Measurements from ENCODE around the gene LRP5.
"Not testable (repeated sequence)": the region's sequence is repeated elsewhere in the genome, so short reads cannot be mapped to it uniquely, and the experiment has no call there.

The LRP5 gene

GRCh38 chr11:68446046-68446725, 133.8 kb downstream of the LRP5 start:
- no peak for DNase-seq

- DNase-seq, result peak; percentile 48 to 56
Observed at GRCh38 chr11:68447015-68447801, 134.8 kb downstream of the LRP5 start.

- not testable (repeated sequence) for DNase-seq
Observed at GRCh38 chr11:68447914-68448313, 135.5 kb downstream of the LRP5 start.

- no peak for DNase-seq
Observed at GRCh38 chr11:68448604-68449011, 136.2 kb downstream of the LRP5 start.

GRCh38 chr11:68449951-68450350, 137.6 kb downstream of the LRP5 start:
- no peak for DNase-seq

- DNase-seq, result no peak
Observed at GRCh38 chr11:68450711-68451110, 138.3 kb downstream of the LRP5 start.

- no peak for DNase-seq
Observed at GRCh38 chr11:68454767-68455166, 142.4 kb downstream of the LRP5 start.

- DNase-seq, result no peak
Observed at GRCh38 chr11:68455485-68455884, 143.1 kb downstream of the LRP5 start.

GRCh38 chr11:68457216-68457897, 145.0 kb downstream of the LRP5 start:
- no peak for DNase-seq

- DNase-seq, result no peak
Observed at GRCh38 chr11:68457898-68458249, 145.5 kb downstream of the LRP5 start.

- not testable (repeated sequence) for DNase-seq
Observed at GRCh38 chr11:68458340-68458739, 145.9 kb downstream of the LRP5 start.

GRCh38 chr11:68459886-68460740, 147.7 kb downstream of the LRP5 start:
- peak; percentile 95 to 97 for DNase-seq

- DNase-seq, result peak; percentile 16 to 26
Observed at GRCh38 chr11:68460741-68461574, 148.6 kb downstream of the LRP5 start, which contains the start of gene PPP6R3. Gene PPP6R3 (plus strand): TSS chr11:68460752. CDS start chr11:68537665, 76,913 bp downstream.

GRCh38 chr11:68461575-68461917, 149.2 kb downstream of the LRP5 start:
- no peak for DNase-seq

GRCh38 chr11:68463714-68464113, 151.3 kb downstream of the LRP5 start:
- no peak for DNase-seq

GRCh38 chr11:68467201-68467834, 154.9 kb downstream of the LRP5 start:
- no peak for DNase-seq

- no peak for DNase-seq
Observed at GRCh38 chr11:68468217-68468828, 155.9 kb downstream of the LRP5 start.

- DNase-seq, result no peak
Observed at GRCh38 chr11:68469122-68469521, 156.7 kb downstream of the LRP5 start.

GRCh38 chr11:68469642-68470041, 157.3 kb downstream of the LRP5 start:
- no peak for DNase-seq

GRCh38 chr11:68470304-68470811, 158.0 kb downstream of the LRP5 start:
- DNase-seq, result no peak

Data from Kasumi-1 (cell line).